Measurements from ENCODE around the gene SDS. TPM values are rescaled to one million over a fixed set of nuclear protein-coding genes. Genes with fewer than 3 reads are reported as not detected.

Gene SDS
- total RNA-seq, 1 experiment from 2014 or later = 0.26 TPM

- TF ChIP-seq CTCF (IDR thresholded peaks at IDR 0.05; ENCODE audit: unreplicated experiment) = no peak
- intact Hi-C loops (cut with micrococcal nuclease; ENCODE audit: unreplicated experiment) = no loop called here
- Mint-ChIP-seq H3K9me3 (ENCODE audit: low read depth, unreplicated experiment) (no peaks in the 10 kb centered on the region), H3K4me3 (ENCODE audit: low read depth, unreplicated experiment) (no peak overlapping the region), H3K4me1 (ENCODE audit: low read depth, unreplicated experiment) (peaks cover 7% of the 10 kb centered on the region), H3K27ac (ENCODE audit: unreplicated experiment) (no peak overlapping the region), H3K27me3 (ENCODE audit: unreplicated experiment) (peaks cover 13% of the 10 kb centered on the region), H3K36me3 (ENCODE audit: insufficient read depth, unreplicated experiment) (no peaks in the 10 kb centered on the region)
- CTCF ChIA-PET = interaction anchor here (1.3 kb wide), 1 partner anchor 17 kb away, joined by 6 read pairs; no protein-coding TSS in a partner anchor
- DNase-seq = no peak
- BruUV-seq (replicated peaks) = no TSS peak
These were observed 4.4 kb upstream of the SDS start for GRCh38 chr12:113407931-113408600.

GRCh38 chr12:113405694-113406093, 2.0 kb upstream of the SDS start:
- Mint-ChIP-seq H3K4me3 (ENCODE audit: low read depth, unreplicated experiment) (no peak overlapping the region), H3K27ac (ENCODE audit: unreplicated experiment) (no peak overlapping the region), H3K9me3 (ENCODE audit: low read depth, unreplicated experiment) (no peaks in the 10 kb centered on the region), H3K4me1 (ENCODE audit: low read depth, unreplicated experiment) (peaks cover 7% of the 10 kb centered on the region), H3K27me3 (ENCODE audit: unreplicated experiment) (peaks cover 16% of the 10 kb centered on the region), H3K36me3 (ENCODE audit: insufficient read depth, unreplicated experiment) (no peaks in the 10 kb centered on the region)
- intact Hi-C loops (cut with micrococcal nuclease; ENCODE audit: unreplicated experiment) = no loop called here
- DNase-seq = no peak
- BruUV-seq (replicated peaks) = no TSS peak
- no peak for TF ChIP-seq CTCF (IDR thresholded peaks at IDR 0.05; ENCODE audit: unreplicated experiment)
- CTCF ChIA-PET = no interaction called here

- H3K4me1 Mint-ChIP-seq (ENCODE audit: low read depth, unreplicated experiment) = peaks cover 7% of the 10 kb centered on the region
- peaks cover 32% of the 10 kb centered on the region for H3K27me3 Mint-ChIP-seq (ENCODE audit: unreplicated experiment)
- CTCF ChIA-PET = no interaction called here
- BruUV-seq (replicated peaks) = no TSS peak
- H3K36me3 Mint-ChIP-seq (ENCODE audit: insufficient read depth, unreplicated experiment) = no peaks in the 10 kb centered on the region
- no peak for TF ChIP-seq CTCF (IDR thresholded peaks at IDR 0.05; ENCODE audit: unreplicated experiment)
- no peak overlapping the region for H3K27ac Mint-ChIP-seq (ENCODE audit: unreplicated experiment)
- no peaks in the 10 kb centered on the region for H3K9me3 Mint-ChIP-seq (ENCODE audit: low read depth, unreplicated experiment)
- no peak for DNase-seq
- no peak overlapping the region for H3K4me3 Mint-ChIP-seq (ENCODE audit: low read depth, unreplicated experiment)
- intact Hi-C loops (cut with micrococcal nuclease; ENCODE audit: unreplicated experiment) = no loop called here
These were observed 964 bp downstream of the SDS start for GRCh38 chr12:113402586-113403260.

- BruUV-seq (replicated peaks) = no TSS peak
- DNase-seq = no peak
- peaks cover 7% of the 10 kb centered on the region for H3K4me1 Mint-ChIP-seq (ENCODE audit: low read depth, unreplicated experiment)
- no peak overlapping the region for H3K4me3 Mint-ChIP-seq (ENCODE audit: low read depth, unreplicated experiment)
- intact Hi-C loops (cut with micrococcal nuclease; ENCODE audit: unreplicated experiment) = no loop called here
- TF ChIP-seq CTCF (IDR thresholded peaks at IDR 0.05; ENCODE audit: unreplicated experiment) = no peak
- no peaks in the 10 kb centered on the region for H3K9me3 Mint-ChIP-seq (ENCODE audit: low read depth, unreplicated experiment)
- H3K27me3 Mint-ChIP-seq (ENCODE audit: unreplicated experiment) = peaks cover 44% of the 10 kb centered on the region
- no peaks in the 10 kb centered on the region for H3K36me3 Mint-ChIP-seq (ENCODE audit: insufficient read depth, unreplicated experiment)
- CTCF ChIA-PET = no interaction called here
- no peak overlapping the region for H3K27ac Mint-ChIP-seq (ENCODE audit: unreplicated experiment)
These were observed 2.4 kb downstream of the SDS start for GRCh38 chr12:113401066-113402000.

Data from Calu3 (cell line).